Measurements from ENCODE around the gene C4BPA. TPM values are rescaled to one million over a fixed set of nuclear protein-coding genes. Genes with fewer than 3 reads are reported as not detected.

C4BPA gene
- total and polyA plus RNA-seq, 2 of the 8 experiments (the other 6 are each of a cell fraction or from before 2014, with no cell fraction given): not detected

DNA sequence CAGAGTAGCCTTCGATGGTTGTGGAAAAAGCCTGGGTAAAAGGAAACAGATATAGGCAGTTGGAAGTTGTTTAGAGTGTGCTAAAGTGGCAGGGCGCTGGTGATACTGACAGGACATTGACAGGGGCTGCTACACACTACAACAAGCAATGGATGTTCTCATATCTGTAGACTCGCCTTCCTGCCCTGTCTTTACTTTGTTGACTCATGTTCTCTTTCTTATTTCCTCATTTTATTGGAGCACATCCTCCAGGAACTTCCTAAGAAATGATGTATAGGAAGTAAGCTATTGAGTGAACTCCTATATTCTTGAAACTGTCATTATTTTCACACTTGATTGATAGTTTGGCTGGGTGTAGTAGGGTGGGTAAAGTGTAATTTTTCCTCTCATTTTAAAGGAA is 51.0 kb downstream of the C4BPA start:
- H2BK120ac ChIP-seq (replicated peaks; ENCODE audit: low read depth, low read length): no peak overlapping the region
- no peak overlapping the region for H3K4me2 ChIP-seq (ENCODE audit: insufficient read depth in 1 of 2, low read depth in 2 of 2, low read length in 2 of 2)
- H3K27me3 ChIP-seq (replicated peaks in 1 of 4; ENCODE audit: control insufficient read depth in 3 of 4, extremely low read depth in 1 of 4, insufficient read depth in 3 of 4, low read length in 3 of 4): no peaks in the 10 kb centered on the region
- H2BK12ac ChIP-seq (ENCODE audit: low read depth, low read length): no peak overlapping the region
- DNase-seq (ENCODE audit: low read depth in 1 of 2, low spot score in 2 of 2) (no peak), FAIRE-seq (no peak)
- no peak overlapping the region for H3K27ac ChIP-seq (ENCODE audit: low read depth, low read length)
- H4K8ac ChIP-seq (ENCODE audit: extremely low read depth, insufficient read depth, low read length): no peak overlapping the region
- H3K9ac ChIP-seq (replicated peaks in 1 of 4; ENCODE audit: extremely low read depth in 1 of 4, low read depth in 3 of 4, low read length in 3 of 4): no peak overlapping the region
- H3K4me1 ChIP-seq (replicated peaks in 1 of 4; ENCODE audit: control insufficient read depth in 3 of 4, insufficient read depth in 4 of 4, low read length in 3 of 4): no peaks in the 10 kb centered on the region
- no peak overlapping the region for H3K4ac ChIP-seq (replicated peaks; ENCODE audit: insufficient read length, low read depth, low read length)
- no peak overlapping the region for H2AFZ ChIP-seq (ENCODE audit: low read length)
- H3K79me1 ChIP-seq (ENCODE audit: low read depth, low read length): no peaks in the 10 kb centered on the region
- H4K5ac ChIP-seq (ENCODE audit: insufficient read length, low read depth, low read length): no peak overlapping the region
- WGBS, 2 experiments (ENCODE audit: extremely low coverage in 1 of 2, insufficient coverage in 1 of 2, insufficient read length in 1 of 2, insufficient replicate concordance in 2 of 2, low coverage in 1 of 2, low lambda C conversion rate in 2 of 2, missing lambda C conversion rate in 1 of 2): 87% methylated on average over 3 of the region's 3 CpGs; no CpG with 5 or more reads in 1 of the 2 experiments
- no peaks in the 10 kb centered on the region for H3K23me2 ChIP-seq (ENCODE audit: low read depth, low read length)
- H3K56ac ChIP-seq (replicated peaks; ENCODE audit: insufficient read length, low read depth, low read length): no peak overlapping the region
- H3K9me3 ChIP-seq (ENCODE audit: insufficient read depth in 2 of 2, low read depth in 1 of 2, low read length in 1 of 2): peaks cover 0 to 6% of the 10 kb centered on the region in 2 experiments; a peak in 1 of 4 replicates
- POLR2A ChIA-PET (ENCODE audit: partially characterized antibody): no interaction called here
- H2BK5ac ChIP-seq (ENCODE audit: low read depth, low read length): no peak overlapping the region
- no peak overlapping the region for H2BK15ac ChIP-seq (ENCODE audit: low read length)
- no peak overlapping the region for H3K23ac ChIP-seq (ENCODE audit: insufficient read length)
- no peaks in the 10 kb centered on the region for H3K36me3 ChIP-seq (ENCODE audit: control insufficient read depth in 2 of 4, insufficient read depth in 4 of 4, low read length in 3 of 4)
- H3K4me3 ChIP-seq (ENCODE audit: extremely low read depth in 1 of 4, insufficient read depth in 2 of 4, low read depth in 3 of 4, low read length in 4 of 4): no peak overlapping the region
- H4K20me1 ChIP-seq (replicated peaks in 1 of 2; ENCODE audit: control insufficient read depth in 1 of 2, insufficient read depth in 2 of 2, low read length in 2 of 2): no peaks in the 10 kb centered on the region
- H3K14ac ChIP-seq (ENCODE audit: insufficient read length): no peak overlapping the region
- no peak overlapping the region for H2BK20ac ChIP-seq (ENCODE audit: low read length)
- CTCF ChIA-PET (ENCODE audit: partially characterized antibody): no interaction called here
- no peaks in the 10 kb centered on the region for H3K79me2 ChIP-seq (ENCODE audit: control insufficient read depth in 1 of 2, insufficient read depth in 2 of 2, low read length in 2 of 2)
- H2AK5ac ChIP-seq (ENCODE audit: low read depth, low read length): no peak overlapping the region
- H4K91ac ChIP-seq (replicated peaks; ENCODE audit: insufficient read length, low read length): no peak overlapping the region
- H3K18ac ChIP-seq (ENCODE audit: extremely low read depth, low read length): no peak overlapping the region
- TF ChIP-seq POLR2AphosphoS5 (IDR thresholded peaks at IDR 0.05; ENCODE audit: low read depth, low read length) (no peak), GABPA (IDR thresholded peaks at IDR 0.05; ENCODE audit: borderline replicate concordance, insufficient read depth, low read length) (no peak), BCL11A (IDR thresholded peaks at IDR 0.05; ENCODE audit: low read depth in 2 of 2, low read length in 2 of 2) (no peak), RBBP5 (IDR thresholded peaks at IDR 0.05; ENCODE audit: borderline replicate concordance, low read depth, low read length) (no peak), CTBP2 (IDR thresholded peaks at IDR 0.05; ENCODE audit: borderline replicate concordance, insufficient read depth, insufficient read length, low read length) (no peak), SIN3A (conservative IDR thresholded peaks at IDR 0.05 in 1 of 2, IDR thresholded peaks at IDR 0.05 in 1 of 2; ENCODE audit: low read depth in 1 of 2, low read length in 2 of 2) (no peak), ZNF274 (IDR thresholded peaks at IDR 0.05; ENCODE audit: borderline replicate concordance, extremely low read depth, low read length) (no peak), ASH2L (IDR thresholded peaks at IDR 0.05; ENCODE audit: low read length) (no peak)
- TF ChIP-seq, protein P1, sequence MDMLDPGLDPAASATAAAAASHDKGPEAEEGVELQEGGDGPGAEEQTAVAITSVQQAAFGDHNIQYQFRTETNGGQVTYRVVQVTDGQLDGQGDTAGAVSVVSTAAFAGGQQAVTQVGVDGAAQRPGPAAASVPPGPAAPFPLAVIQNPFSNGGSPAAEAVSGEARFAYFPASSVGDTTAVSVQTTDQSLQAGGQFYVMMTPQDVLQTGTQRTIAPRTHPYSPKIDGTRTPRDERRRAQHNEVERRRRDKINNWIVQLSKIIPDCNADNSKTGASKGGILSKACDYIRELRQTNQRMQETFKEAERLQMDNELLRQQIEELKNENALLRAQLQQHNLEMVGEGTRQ (IDR thresholded peaks at IDR 0.05; ENCODE audit: low read length): no peak
